Hepatic stellate cell (primary cell): Measurements from ENCODE around the gene LRRC45.
"Not testable (repeated sequence)": the region's sequence is repeated elsewhere in the genome, so short reads cannot be mapped to it uniquely, and the experiment has no call there.

ENCODE experiments used
- DNase-seq: peaks from one replicate; pipeline ENCODE4 v3.0.0; 2011; ENCODE audit warnings: low spot score

Gene LRRC45

GRCh38 chr17:82022981-82023446 is at the start of gene LRRC45:
TSS of gene LRRC45 (plus strand) at chr17:82023305. CDS start at chr17:82023644, 339 bp downstream.
- DNase-seq: peak; percentile 100

- DNase-seq: no peak
Observed at GRCh38 chr17:81973432-81973831, 49.7 kb upstream of the LRRC45 start.

DNA sequence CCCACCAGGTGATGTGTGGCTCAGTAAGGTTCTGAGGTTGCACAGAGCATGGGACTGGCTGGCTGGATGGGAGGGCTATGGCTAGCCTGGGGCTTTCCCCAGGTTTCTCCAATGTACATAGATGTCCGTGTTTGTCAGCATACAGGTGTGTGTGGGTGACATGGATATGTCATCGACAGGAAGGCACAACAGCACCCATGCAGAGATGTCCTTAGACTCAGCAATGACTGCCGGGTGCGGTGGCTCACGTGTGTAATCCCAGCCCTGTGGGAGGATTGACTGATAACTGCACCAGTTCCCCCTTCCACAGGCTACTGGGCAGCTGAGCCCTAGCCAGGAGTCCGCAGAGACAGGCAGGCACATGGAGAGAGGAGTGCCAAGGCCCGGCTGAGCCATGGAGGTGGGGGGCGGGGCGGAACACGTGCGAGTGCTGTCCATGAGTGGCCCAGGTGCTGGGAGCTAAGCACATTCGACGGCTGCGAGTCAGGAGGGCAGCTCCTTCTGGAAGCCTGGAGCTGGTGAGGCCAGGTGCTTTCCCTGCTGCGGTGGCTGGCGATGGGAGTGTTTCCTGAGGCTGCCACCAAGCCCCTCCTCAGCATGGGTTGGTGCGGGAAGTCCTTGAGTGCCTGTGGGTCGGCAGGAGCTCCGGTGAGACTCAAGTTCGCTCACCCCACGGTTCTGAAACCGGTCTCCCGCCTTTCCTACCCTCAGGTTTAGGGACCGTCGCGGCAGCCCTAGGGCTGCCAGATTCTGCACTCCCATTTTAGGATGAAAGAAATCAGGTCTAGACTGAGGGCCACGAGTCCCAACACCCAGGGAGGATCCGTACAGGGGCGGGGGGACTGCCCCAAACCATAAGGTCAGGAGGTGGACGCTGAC is 46.5 kb upstream of the LRRC45 start:
- no peak for DNase-seq

- peak; percentile 85 for DNase-seq
Observed at GRCh38 chr17:81977211-81977808, 45.8 kb upstream of the LRRC45 start, which contains the start of gene ASPSCR1. TSS of gene ASPSCR1 (plus strand) at chr17:81977629. CDS start at chr17:81977647, 18 bp downstream.

DNA sequence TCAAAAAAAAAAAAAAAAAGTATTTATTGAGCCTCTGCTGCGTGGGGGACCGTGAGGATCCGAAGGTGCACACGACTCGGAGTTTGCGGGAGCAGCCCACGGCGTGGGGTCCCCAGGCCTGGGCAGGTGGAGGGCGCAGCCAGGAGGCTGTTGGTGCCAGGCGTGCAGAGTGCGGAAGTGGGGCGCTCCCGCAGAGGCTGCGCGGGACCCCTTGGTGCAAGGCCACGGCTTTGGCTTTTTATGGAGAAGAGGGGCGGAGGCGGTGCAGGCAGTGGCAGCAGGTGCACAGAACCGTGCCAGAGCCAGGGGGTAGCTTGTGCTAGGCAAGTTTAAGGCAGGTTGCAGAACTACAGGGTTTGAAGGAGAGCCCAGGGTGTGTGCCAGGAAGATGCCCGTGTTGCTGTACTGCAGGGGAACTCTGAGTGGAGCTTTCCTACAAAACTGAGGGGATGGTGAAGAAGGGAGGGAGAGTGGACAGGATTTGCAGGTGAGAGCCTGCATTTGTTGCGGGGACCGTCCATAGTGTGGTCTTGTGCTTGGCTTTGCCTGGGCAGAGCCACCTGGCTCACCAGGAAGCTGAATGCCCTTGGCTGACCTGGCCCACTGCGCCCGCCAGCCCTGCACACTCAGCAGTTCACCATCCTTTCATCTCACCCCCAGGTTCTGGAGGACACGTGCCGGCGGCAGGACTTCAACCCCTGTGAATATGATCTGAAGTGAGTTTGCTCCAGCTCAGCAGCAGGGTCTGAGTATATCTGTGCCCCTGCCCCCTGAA is 44.4 kb upstream of the LRRC45 start:
- DNase-seq: no peak

GRCh38 chr17:81980122-81980521 is 43.0 kb upstream of the LRRC45 start:
- DNase-seq: no peak

- no peak for DNase-seq
Observed at GRCh38 chr17:81980707-81981343, 42.3 kb upstream of the LRRC45 start.

DNA sequence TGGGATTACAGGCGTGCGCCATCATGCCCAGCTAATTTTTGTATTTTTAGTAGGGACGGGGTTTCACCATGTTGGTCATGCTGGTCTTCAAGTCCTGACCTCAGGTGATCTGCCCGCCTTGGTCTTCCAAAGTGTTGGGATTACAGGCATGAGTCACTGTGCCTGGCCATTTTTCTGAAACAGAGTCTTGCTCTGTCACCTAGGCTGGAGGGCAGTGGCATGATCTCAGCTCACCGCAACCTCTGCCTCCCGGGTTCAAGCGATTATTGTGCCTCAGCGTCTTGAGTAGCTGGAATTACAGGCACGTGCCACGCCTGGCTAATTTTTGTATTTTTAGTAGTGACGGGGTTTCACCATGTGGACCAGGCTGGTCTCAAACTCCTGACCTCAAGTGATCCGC is 41.6 kb upstream of the LRRC45 start:
- not testable (repeated sequence) for DNase-seq

DNA sequence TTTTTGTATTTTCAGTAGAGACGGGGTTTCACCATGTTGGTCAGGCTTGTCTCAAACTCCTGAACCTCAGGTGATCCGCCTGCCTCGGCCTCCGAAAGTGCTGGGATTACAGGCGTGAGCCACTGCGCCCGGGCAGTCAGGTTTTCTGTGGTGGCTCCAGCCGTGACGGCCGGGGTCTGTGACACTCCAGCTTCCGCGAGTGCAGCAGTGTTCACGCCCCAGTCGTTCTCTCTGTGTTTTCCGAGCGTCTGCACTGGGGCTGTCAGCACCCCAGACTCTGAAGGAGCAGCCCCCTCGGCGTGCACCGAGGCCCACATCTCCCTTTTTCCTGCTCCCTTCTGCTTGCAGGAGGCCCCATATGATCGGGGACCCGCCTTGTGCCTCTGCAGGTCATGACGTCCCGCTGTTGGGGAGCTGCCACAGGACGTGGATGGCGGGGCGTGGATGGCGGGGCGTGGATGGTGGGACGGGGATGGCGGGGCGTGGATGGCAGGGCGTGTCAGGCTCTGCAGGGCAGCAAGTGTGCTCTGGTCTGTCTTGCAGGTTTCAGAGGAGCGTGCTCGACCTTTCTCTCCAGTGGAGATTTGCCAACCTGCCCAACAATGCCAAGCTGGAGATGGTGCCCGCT is 40.0 kb upstream of the LRRC45 start:
- no peak for DNase-seq

GRCh38 chr17:81983639-81984373 is 39.3 kb upstream of the LRRC45 start:
- DNase-seq: no peak

GRCh38 chr17:81984773-81985410 is 38.2 kb upstream of the LRRC45 start:
- no peak for DNase-seq

DNA sequence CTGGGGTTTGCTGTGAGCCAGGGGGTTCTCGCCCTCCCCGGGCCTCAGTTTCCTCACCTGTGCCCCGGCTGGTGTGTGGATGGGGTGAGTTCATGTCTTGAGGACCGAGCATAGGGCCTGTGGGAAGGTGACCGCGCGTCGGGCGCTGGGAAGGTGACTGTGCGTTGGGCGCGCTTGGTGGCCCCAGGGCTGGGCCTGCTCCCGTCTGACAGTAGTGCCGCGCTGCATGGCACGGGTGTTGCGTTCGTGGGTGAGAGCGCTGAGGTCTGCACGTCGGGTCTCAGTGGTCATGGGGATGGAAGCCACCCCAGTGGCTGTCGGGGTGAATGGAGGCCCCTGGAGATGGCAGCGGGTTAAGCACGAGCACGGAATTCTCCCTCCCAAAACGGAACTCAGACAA is 36.5 kb upstream of the LRRC45 start:
- no peak for DNase-seq

GRCh38 chr17:81987161-81987770 is 35.8 kb upstream of the LRRC45 start:
- no peak for DNase-seq

DNA sequence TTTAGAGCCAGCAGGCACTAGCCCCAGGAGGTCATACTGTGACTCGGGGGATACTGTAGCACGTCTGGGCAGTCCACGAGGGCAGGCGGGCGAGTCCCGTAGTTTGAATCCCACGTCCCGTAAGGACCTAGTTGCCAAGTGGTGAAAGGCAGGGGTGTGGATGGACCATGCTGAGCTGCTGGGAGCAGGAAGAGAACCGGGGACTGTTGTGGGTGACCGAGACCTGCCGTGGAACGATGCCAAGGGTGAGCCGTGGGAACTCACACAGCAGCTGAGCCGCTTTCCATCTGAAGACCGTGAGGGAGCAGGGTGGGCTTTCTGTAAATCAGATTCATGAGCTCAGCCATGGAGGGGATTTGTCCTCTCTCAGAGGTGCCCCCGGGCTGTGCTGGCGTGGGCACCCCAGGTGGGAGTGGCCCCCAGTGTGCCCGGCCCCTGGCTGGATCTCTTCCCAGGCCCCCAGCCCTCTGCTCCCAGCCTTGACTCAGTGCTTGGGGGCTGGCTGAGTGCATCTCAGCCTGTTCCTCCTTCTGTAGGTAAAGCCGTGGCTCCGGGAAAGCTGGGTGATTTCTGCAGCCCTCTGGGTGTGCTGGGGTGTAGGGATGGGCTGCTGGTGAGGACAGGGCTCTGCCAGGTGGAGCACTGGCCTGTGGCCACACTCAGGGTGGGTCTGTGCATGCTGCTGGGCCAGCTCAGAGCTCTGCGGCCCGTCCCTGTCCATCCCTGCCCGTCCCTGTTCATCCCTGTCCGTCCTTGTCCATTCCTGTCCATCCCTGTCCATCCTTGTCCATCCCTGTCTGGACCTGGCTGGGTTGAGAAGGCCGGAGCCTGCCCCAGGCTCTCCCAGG is 32.0 kb upstream of the LRRC45 start:
- DNase-seq: no peak

DNA sequence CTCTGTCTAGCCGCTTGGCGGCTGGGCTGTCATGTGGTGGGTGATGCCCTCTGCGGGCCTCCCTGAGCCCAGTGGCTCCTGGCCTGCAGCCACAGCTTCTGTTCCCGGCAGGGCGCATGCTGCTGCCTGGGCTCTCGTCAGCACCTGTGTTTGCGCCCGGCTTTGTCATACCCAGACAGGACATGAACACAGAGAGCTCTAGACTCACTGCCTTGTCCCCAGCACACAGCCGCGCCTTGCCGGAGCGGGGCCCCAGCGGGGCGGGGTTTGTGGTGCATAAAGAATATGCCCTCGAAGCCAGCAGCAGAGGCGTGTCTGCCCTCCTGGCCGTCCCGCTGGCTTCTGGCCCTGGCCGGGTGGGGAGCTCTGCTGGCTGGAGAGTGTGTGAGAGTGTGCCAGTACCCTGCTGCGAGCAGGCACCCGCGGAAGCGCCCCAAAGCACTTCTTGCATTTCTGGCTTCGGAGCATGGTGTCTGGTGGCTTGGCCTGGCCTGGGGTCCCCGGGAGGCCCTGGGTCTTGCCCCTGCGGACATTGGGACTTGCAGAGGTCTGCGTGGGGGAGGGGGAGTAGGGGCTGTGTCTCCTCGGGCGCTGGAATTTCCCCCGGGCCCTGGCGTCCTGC is 31.3 kb upstream of the LRRC45 start:
- DNase-seq: no peak

- no peak for DNase-seq
Observed at GRCh38 chr17:81992306-81993102, 30.6 kb upstream of the LRRC45 start.

DNA sequence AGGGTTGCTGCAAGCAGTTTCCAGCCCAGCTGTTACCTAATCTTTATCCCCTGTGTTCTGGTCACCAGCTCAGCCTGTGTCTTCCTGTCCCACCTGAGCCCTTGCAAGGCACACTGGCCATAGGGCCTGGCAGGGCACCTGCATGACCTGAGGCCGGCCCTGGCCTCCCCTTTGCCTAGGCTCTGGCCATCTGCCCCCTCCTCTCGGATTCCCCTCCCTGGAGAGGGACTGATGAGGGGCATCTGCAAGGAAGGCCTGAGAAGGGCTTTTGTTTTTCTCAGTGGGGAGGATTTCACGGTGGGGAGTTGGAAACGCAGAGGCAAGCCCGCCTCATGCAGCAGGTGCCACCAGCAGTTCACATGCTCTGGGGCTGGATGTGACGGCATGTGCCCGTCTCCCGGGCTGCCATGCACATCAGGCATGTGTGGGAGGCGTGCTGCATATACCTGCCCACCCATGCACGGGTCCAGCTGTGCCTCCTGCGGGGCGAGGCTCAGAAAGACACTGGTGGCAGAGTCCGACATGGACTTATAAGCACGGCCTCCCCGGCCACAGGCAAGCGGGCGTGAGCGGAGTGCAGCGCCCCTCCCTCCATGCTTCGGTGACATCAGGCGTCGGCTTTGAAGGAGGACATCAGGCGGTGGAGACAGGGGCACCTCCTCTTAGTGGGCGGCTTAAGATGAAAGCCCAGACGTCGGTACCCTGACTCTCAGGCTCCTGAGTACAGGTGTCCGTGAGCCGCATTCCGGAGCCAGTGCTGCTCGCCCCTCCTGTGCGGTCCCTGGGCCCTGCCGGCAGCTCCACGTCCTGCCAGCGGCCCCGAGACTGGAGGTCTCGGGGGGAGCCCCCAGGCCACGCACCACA is 29.1 kb upstream of the LRRC45 start:
- DNase-seq: no peak
